GM19240 (cell line): ENCODE results near the gene UPF3A.
"Not testable (repeated sequence)": the region's sequence is repeated elsewhere in the genome, so short reads cannot be mapped to it uniquely, and the experiment has no call there.

Experiments
- DNase-seq: peaks from one replicate; pipeline ENCODE4 v3.0.0; 2011; ENCODE audit warnings: low spot score; ENCODE audit not compliant: insufficient read length

UPF3A gene

DNA sequence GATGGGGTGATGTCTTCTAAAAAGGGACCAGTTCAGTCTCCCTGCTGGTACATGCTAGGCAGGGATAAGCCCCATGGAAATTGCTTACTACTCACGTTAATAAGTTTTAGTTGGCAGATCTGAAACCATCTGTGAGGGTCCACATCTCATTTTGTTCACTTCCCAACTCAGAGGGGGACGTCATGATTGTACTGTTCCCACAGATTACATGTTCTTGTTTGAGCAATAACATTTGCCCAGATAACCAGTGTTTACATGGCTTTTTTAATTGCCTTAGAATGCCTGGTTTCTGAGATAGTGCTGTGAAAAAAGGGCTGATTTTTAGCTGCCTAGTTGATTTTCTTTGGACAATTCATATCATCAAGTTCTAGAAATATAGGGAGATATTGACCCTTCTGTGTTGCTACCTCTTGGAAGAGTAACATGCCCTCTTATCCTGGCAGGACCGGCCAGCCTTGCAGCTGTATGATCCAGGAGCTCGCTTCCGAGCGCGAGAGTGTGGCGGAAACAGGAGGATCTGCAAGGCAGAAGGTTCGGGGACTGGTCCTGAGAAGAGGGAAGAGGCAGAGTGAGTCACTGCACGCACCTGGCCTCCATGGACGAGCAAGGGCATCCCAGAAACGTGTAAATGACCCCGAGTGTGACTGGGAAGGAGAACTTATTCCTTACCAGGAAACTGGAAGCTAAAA lies 23.1 kb downstream of the UPF3A start:
- no peak for DNase-seq

DNA sequence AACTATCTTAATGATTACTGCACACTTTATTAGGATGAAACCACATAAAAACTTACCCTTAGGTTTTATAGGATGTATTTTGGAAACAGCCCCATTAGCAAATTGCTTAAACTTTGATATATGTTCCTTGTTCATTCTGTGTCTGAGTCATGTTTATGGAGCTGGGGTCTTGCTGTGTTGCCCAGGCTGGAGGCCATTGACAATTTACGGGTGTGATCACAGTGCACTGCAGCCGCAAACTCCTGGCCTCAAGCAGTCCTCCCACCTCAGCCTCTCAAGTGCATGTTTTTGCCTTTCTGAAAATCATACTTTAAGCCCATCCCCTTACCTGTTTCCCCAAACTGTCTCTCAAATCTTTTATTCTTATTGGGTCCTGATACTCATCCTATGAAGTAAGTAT lies 27.7 kb downstream of the UPF3A start:
- no peak for DNase-seq

DNA sequence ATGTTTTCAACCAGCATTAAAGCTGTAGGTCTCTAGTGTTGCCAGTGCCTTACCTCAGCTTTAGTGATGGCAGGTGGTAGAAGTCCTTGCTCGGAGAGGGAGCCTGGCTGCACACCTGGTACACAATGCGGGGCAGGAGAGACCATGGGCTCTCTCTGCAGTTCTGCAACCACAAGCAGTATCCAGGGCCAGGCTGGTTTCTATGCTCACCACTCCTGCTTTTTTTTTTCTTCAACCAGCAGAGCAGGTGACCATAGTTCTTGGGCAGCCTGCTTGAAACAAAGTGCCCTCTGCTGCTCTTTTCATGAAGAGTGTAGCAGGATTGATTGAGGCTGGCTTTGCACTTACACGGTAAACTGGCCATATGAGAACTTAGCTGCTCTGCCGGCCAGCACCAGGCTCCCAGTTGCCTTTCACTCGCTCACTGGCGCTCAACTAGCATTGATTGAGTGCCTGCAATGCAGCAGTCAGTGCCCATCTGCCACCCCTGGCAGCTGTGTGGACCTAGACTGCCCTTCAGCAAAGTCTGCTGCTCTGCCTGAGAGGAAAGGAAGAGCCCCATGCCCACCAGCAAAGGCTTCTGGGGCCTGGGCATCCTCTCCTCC lies 28.5 kb downstream of the UPF3A start:
- DNase-seq = no peak

GRCh38 chr13:114310956-114311355 lies 29.6 kb downstream of the UPF3A start:
- no peak for DNase-seq

GRCh38 chr13:114311387-114311786 lies 30.0 kb downstream of the UPF3A start:
- DNase-seq = no peak

GRCh38 chr13:114311908-114312307 lies 30.5 kb downstream of the UPF3A start:
- no peak for DNase-seq

GRCh38 chr13:114313061-114313860 lies 31.9 kb downstream of the UPF3A start:
- no peak for DNase-seq

- DNase-seq = peak; percentile 62
These were observed 32.9 kb downstream of the UPF3A start, which contains the start of gene CHAMP1 for GRCh38 chr13:114314074-114314912. CHAMP1 (plus strand) TSS chr13:114314503; CDS start chr13:114323843, 9,340 bp downstream.

GRCh38 chr13:114315074-114315785 lies 33.8 kb downstream of the UPF3A start:
- no peak for DNase-seq

- DNase-seq = no peak
These were observed 37.2 kb downstream of the UPF3A start for GRCh38 chr13:114318624-114319023.

DNA sequence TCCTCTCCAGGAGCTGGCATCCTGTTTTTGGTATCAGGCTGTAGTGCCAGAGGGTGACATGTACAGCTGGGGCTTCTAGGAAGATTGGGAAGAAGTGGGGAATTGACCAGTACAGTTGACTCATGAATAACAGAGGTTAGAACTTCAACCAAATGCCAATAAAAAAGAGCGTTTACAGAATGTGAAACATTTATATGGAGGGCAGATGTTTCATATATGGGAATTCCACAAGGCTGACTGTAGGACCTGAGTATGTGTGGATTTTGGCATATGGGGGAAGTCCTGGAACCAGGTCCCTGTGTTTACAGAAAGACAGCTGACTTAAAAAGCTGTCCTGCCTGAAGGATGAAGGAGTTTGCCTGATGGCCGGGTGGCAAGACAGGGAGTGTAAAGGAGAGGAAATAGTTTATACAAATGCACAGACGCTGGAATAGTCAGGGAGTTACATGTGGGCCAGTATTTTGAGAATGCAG lies 38.1 kb downstream of the UPF3A start:
- DNase-seq = no peak

DNA sequence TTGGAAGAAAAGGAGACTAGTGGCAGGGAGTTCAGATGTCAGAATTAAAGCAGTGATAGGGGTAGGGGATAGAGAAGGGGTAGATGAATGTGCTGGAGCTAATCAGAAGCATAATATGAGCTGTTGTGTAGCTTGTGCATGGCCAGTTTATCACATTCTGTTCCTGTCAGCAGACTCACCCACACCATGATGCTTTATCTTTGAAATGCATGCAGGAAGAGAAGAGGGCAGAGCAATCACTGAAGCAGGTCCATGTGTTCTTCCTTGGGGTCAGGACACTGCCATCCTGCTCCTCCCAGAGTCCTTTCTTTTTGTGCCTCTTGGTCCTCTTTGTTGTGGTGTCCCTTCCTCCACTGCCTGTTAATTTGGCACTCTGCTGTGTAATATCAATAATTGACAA lies 38.7 kb downstream of the UPF3A start:
- no peak for DNase-seq

DNA sequence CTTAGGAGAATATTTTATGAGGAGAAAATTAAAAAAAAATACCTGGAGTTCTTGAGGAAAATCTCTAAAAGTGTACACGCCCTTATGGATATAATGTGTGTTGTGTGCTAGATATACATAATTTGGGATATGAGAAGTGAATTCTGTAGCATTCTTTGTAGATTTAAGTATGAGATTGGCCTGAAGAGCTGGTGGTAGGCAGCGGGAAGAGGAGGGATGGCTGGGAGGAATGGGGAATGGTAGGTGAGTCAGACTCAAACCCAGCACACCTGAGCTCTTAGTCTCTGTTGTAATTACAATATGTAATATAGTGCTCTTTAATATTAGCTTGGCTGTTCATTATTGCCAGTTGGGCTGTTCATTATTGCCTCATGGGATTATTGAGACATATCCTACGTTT lies 39.9 kb downstream of the UPF3A start:
- DNase-seq = no peak

GRCh38 chr13:114323349-114323748 lies 41.9 kb downstream of the UPF3A start:
- DNase-seq = no peak

GRCh38 chr13:114324334-114324733 lies 42.9 kb downstream of the UPF3A start:
- no peak for DNase-seq

- no peak for DNase-seq
These were observed 44.3 kb downstream of the UPF3A start for GRCh38 chr13:114325729-114326128.

- no peak for DNase-seq
These were observed 46.6 kb downstream of the UPF3A start for GRCh38 chr13:114328034-114328433.

- DNase-seq = no peak
These were observed 47.2 kb downstream of the UPF3A start for GRCh38 chr13:114328595-114328994.

GRCh38 chr13:114330086-114330485 lies 48.7 kb downstream of the UPF3A start:
- DNase-seq = no peak

- not testable (repeated sequence) for DNase-seq
These were observed 52.5 kb downstream of the UPF3A start for GRCh38 chr13:114333881-114334280.
